MM.1S (cell line): ENCODE data around the gene IL17C.

Experiments
- DNase-seq: peaks from one replicate; pipeline ENCODE4 v3.0.0-alpha.2; 2015
- H2AFZ ChIP-seq: fragments of 300-600 bp; sonication (generic); 2 replicates; pipeline ENCODE4 v1.6.0; 2016; ENCODE audit warnings: antibody characterized with exemption, low read length
- H3F3A ChIP-seq: fragments of 300-600 bp; sonication (generic); 2 replicates; pipeline ENCODE4 v1.6.1; 2016; ENCODE audit warnings: mild to moderate bottlenecking, antibody characterized with exemption, low read length, moderate library complexity, mixed read lengths; ENCODE audit not compliant: insufficient read depth
- H3K27ac ChIP-seq: fragments of 300-600 bp; sonication (generic); 2 replicates; pipeline ENCODE4 v1.5.1; 2016; ENCODE audit warnings: mild to moderate bottlenecking, low read length
- H3K27me3 ChIP-seq: fragments of 300-600 bp; sonication (generic); replicated peaks from 2 replicates; pipeline ENCODE4 v1.6.0; 2016; ENCODE audit warnings: low read length; ENCODE audit not compliant: insufficient read depth
- H3K36me3 ChIP-seq: fragments of 300-600 bp; sonication (generic); replicated peaks from 2 replicates; pipeline ENCODE4 v1.6.1; 2016; ENCODE audit warnings: mild to moderate bottlenecking, low read length, mixed read lengths; ENCODE audit not compliant: insufficient read depth
- H3K4me1 ChIP-seq: fragments of 300-600 bp; sonication (generic); 2 replicates; pipeline ENCODE4 v1.6.1; 2016; ENCODE audit warnings: low read length, mixed read lengths
- H3K4me2 ChIP-seq: fragments of 300-600 bp; sonication (generic); 2 replicates; pipeline ENCODE4 v1.6.0; 2016; ENCODE audit warnings: low read depth, low read length
- H3K4me3 ChIP-seq: fragments of 300-600 bp; sonication (generic); 2 replicates; pipeline ENCODE4 v1.5.1; 2016; ENCODE audit warnings: low read length, mixed read lengths
- H3K79me2 ChIP-seq: fragments of 300-600 bp; sonication (generic); 2 replicates; pipeline ENCODE4 v1.6.1; 2016; ENCODE audit warnings: mixed run types, low read length, mixed read lengths
- H3K9ac ChIP-seq: fragments of 300-600 bp; sonication (generic); 2 replicates; pipeline ENCODE4 v1.6.1; 2016; ENCODE audit warnings: low read length, mixed read lengths
- H3K9me2 ChIP-seq: fragments of 300-600 bp; sonication (generic); replicated peaks from 2 replicates; pipeline ENCODE4 v1.6.1; 2016; ENCODE audit warnings: mild to moderate bottlenecking, low read length, mixed read lengths; ENCODE audit not compliant: insufficient read depth
- H3K9me3 ChIP-seq: fragments of 300-600 bp; sonication (generic); replicated peaks from 2 replicates; pipeline ENCODE4 v1.6.1; 2016; ENCODE audit warnings: mild to moderate bottlenecking, low read length, mixed read lengths; ENCODE audit not compliant: insufficient read depth
- H4K20me1 ChIP-seq: fragments of 300-600 bp; sonication (generic); 2 replicates; pipeline ENCODE4 v1.6.1; 2016; ENCODE audit warnings: mild to moderate bottlenecking, low read length, moderate library complexity, mixed read lengths; ENCODE audit not compliant: insufficient read depth
- EZH2 ChIP-seq: fragments of 300-600 bp; sonication (generic); optimal IDR thresholded peaks from 2 replicates; pipeline ENCODE3; 2017; ENCODE audit warnings: low read depth, mild to moderate bottlenecking, antibody characterized with exemption, low read length, mixed read lengths
- EZH2phosphoT487 ChIP-seq: fragments of 300-600 bp; sonication (generic); IDR thresholded peaks from 2 replicates; pipeline ENCODE4 v1.6.1; 2018; ENCODE audit warnings: antibody characterized with exemption, low read length
- TF ChIP-seq, protein P1 (sequence below): fragments of 300-600 bp; sonication (generic); IDR thresholded peaks from 2 replicates; pipeline ENCODE4 v1.5.1; 2016; ENCODE audit warnings: antibody characterized with exemption, low read length, mixed read lengths

IL17C gene

DNA sequence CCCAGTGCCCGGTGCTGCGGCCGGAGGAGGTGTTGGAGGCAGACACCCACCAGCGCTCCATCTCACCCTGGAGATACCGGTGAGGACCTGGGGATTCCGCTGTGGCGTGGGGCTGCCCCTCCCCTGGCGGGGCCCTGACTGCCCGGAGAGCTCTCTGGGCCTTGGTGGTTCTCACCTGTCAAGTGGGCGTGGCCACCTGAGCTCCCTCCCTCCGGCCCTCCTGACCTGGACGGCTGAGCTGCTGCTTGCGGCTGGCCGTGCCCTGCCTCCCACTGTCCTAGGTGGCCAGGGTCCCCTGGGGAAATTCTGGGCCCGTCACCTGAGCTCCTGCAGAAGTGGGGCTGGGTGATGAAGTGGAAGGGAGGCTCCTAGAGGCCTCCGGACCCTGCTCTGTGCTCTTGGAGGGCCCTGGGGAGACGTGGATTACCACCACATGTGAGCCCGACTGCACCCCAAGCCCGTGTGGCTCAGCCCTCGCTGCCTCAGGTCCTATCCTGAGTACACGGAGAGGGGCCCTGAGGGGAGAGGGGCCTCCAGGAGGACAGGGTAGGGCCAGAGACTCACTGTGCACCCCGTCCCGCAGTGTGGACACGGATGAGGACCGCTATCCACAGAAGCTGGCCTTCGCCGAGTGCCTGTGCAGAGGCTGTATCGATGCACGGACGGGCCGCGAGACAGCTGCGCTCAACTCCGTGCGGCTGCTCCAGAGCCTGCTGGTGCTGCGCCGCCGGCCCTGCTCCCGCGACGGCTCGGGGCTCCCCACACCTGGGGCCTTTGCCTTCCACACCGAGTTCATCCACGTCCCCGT lies 1.1 kb downstream of the IL17C start:
- no peak overlapping the region for H3K27ac ChIP-seq
- H4K20me1 ChIP-seq = no peaks in the 10 kb centered on the region
- H3K9me3 ChIP-seq = no peaks in the 10 kb centered on the region
- no peak overlapping the region for H3K4me2 ChIP-seq
- H3K4me1 ChIP-seq = peaks cover 15% of the 10 kb centered on the region
- TF ChIP-seq EZH2 (no peak), EZH2phosphoT487 (no peak)
- TF ChIP-seq, protein P1, sequence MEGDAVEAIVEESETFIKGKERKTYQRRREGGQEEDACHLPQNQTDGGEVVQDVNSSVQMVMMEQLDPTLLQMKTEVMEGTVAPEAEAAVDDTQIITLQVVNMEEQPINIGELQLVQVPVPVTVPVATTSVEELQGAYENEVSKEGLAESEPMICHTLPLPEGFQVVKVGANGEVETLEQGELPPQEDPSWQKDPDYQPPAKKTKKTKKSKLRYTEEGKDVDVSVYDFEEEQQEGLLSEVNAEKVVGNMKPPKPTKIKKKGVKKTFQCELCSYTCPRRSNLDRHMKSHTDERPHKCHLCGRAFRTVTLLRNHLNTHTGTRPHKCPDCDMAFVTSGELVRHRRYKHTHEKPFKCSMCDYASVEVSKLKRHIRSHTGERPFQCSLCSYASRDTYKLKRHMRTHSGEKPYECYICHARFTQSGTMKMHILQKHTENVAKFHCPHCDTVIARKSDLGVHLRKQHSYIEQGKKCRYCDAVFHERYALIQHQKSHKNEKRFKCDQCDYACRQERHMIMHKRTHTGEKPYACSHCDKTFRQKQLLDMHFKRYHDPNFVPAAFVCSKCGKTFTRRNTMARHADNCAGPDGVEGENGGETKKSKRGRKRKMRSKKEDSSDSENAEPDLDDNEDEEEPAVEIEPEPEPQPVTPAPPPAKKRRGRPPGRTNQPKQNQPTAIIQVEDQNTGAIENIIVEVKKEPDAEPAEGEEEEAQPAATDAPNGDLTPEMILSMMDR = no peak
- H3F3A ChIP-seq = no peaks in the 10 kb centered on the region
- H3K79me2 ChIP-seq = no peaks in the 10 kb centered on the region
- DNase-seq = no peak
- H3K27me3 ChIP-seq = no peaks in the 10 kb centered on the region
- H3K36me3 ChIP-seq = no peaks in the 10 kb centered on the region
- no peak overlapping the region for H3K9ac ChIP-seq
- no peaks in the 10 kb centered on the region for H3K9me2 ChIP-seq
- no peak overlapping the region for H3K4me3 ChIP-seq
- H2AFZ ChIP-seq = no peak overlapping the region

DNA sequence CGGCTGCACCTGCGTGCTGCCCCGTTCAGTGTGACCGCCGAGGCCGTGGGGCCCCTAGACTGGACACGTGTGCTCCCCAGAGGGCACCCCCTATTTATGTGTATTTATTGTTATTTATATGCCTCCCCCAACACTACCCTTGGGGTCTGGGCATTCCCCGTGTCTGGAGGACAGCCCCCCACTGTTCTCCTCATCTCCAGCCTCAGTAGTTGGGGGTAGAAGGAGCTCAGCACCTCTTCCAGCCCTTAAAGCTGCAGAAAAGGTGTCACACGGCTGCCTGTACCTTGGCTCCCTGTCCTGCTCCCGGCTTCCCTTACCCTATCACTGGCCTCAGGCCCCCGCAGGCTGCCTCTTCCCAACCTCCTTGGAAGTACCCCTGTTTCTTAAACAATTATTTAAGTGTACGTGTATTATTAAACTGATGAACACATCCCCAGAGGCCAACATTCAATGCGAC lies 1.7 kb downstream of the IL17C start:
- Histone ChIP-seq H3K27ac (no peak overlapping the region), H3K9me3 (no peaks in the 10 kb centered on the region), H3K4me1 (peaks cover 15% of the 10 kb centered on the region), H3F3A (no peaks in the 10 kb centered on the region), H3K9ac (no peak overlapping the region), H2AFZ (no peak overlapping the region), H3K27me3 (no peaks in the 10 kb centered on the region), H3K4me3 (no peak overlapping the region), H3K79me2 (no peaks in the 10 kb centered on the region), H4K20me1 (no peaks in the 10 kb centered on the region), H3K36me3 (no peaks in the 10 kb centered on the region), H3K4me2 (no peak overlapping the region), H3K9me2 (no peaks in the 10 kb centered on the region)
- no peak for DNase-seq
- TF ChIP-seq, protein P1 = no peak
- no peak for TF ChIP-seq EZH2
- TF ChIP-seq EZH2phosphoT487 = no peak

DNA sequence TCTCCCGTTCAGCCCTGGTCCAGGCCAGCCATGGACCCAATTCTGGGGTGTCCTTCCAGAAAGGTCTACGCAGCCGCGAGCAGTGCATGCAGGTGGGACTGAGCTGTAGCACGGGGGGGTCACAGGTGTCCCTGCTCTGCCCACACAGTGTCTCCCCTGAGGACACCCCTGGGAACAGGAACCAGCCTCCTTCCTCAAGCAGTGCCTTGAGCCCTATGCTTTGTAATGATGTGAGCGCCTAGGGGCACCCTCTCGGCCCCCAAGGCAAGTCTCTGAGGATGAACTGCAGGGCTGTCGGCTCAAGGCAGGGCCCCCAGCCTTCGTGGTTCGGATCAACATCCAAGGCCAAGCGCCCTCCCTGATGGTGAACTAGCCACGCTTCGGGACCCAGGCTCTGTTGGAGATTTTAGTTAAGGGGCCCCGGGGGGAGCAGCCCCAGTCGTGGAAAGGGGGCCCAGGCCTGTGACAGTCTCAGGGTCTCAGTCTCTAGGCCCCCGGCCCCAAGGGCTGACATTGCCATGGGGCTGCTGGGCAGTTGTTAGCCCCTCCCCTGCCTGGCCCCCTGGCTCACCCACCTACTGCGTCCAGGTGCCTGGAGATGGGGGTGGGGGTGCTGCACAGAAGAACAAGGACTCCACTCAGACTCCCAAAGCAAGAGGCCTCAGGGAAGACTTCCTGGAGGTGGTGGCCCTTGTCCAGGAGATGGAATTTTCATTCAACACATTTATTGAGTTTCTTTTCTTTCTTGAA lies 2.3 kb downstream of the IL17C start:
- Histone ChIP-seq H4K20me1 (no peaks in the 10 kb centered on the region), H3K9ac (no peak overlapping the region), H3K9me3 (no peaks in the 10 kb centered on the region), H3K4me2 (no peak overlapping the region), H3K79me2 (no peaks in the 10 kb centered on the region), H3K27ac (no peak overlapping the region), H3K9me2 (no peaks in the 10 kb centered on the region), H3K4me1 (peaks cover 11% of the 10 kb centered on the region), H2AFZ (no peak overlapping the region), H3K27me3 (no peaks in the 10 kb centered on the region), H3K36me3 (no peaks in the 10 kb centered on the region), H3K4me3 (no peak overlapping the region), H3F3A (no peaks in the 10 kb centered on the region)
- no peak for DNase-seq
- TF ChIP-seq, protein P1 = no peak
- no peak for TF ChIP-seq EZH2phosphoT487
- TF ChIP-seq EZH2 = no peak
